Esophagus mucosa (tissue), 1 donor: ENCODE results near the gene ATG7. TPM values are rescaled to one million over a fixed set of nuclear protein-coding genes. Genes with fewer than 3 reads are reported as not detected.
"Not testable (repeated sequence)": the region's sequence is repeated elsewhere in the genome, so short reads cannot be mapped to it uniquely, and the experiment has no call there.

Experiments used
- ATAC-seq: fragments of 200-7000 bp; cut with Tn5 transposase; one replicate; pipeline ENCODE4 v1.9.1; 2020
- total RNA-seq: library from RNA; stranded (reverse); gene quantifications from one replicate; pipeline ENCODE4 v1.2.4, GENCODE V29; 2023
- donor health status: DM: yes; HTN: yes; CAD: no.

ATG7 gene
- total RNA-seq, 1 donor from 2014 or later: 30.0 TPM

- no peak for ATAC-seq
These were observed 204.5 kb downstream of the ATG7 start for GRCh38 chr3:11476735-11477144.

DNA sequence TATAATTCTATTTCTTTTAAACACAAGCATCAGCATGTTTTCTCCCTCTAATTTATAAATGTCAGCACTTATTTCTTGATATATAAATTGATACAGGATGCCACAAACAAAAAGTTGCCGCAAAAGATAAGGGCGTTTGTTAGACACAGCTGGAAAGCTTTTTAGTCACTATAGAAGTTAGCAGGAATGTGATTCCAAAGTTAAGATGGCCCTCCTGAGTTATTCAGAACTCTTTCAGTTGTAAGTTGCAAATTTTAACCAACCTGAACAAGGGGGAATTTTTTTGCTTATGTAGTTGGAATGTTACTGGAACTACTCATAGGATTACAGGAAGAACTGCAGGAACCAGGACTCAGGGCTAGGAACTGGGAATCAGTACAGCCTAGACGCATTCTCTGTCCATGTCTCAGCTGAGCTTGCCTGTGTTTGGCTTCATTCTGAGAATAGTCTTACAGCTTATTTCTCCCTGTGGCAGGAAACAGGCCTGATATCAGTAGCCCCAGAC is 205.3 kb downstream of the ATG7 start:
- peak; percentile 42 for ATAC-seq

DNA sequence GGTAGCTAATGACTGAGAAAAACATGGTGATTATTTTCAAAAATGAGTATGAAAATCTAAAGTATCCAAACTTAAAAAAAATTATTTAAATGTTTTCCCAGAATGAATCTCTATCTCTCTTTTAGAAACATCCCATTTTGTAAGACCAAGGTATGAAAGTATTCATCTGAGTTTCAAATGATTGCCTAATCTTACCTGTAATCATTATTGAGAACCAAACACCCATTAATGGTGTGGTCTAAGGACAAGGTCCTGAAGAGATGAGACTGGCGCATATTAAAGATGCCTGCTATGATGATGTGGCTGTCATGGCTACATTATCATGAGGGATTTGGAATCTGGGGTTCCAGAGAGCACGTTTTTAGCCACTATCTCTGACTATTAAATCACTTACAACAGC is 206.0 kb downstream of the ATG7 start:
- ATAC-seq: no peak

DNA sequence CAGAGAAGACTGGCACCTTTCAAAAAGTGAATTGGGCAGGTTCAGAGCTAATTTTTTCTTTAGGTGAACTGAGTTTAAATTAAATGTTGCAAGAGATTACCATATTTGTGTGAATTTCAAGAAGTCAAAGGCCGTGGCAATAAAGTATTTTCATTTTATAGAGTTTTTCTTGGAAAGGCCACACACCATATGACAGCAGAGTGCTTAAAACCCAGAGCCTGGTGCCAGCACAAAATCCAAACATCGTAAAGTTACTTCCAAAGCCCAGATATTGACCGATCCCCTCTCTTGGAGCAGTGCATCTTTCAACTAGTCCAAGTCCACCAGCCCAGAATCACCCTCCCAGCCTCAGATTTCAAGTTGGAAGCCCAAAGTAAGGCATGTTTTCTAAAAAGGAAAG is 207.0 kb downstream of the ATG7 start:
- no peak for ATAC-seq

- ATAC-seq: no peak
These were observed 208.6 kb downstream of the ATG7 start for GRCh38 chr3:11480663-11481298.

DNA sequence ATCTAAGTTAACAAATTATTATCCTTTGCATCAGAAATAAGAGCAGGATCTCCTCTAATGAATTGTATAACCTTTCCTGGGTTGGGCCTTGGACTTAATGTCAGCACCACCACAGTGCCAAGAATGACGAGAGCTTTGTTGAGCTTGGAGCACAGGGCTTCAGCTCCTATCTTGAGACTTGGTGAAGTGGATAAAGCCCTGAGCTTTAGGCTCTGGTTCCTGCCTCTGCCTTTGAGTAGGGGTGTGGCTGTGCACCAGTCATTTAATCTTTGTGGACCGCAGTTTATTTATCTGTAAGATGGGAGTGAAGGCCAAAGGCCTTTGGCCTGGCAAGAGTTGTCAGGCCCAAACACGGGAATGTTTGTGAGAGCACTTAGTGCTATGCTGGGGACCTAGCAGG is 209.4 kb downstream of the ATG7 start:
- ATAC-seq: no peak

- ATAC-seq: no peak
These were observed 209.8 kb downstream of the ATG7 start for GRCh38 chr3:11482021-11482420.

- ATAC-seq: not testable (repeated sequence)
These were observed 216.2 kb downstream of the ATG7 start for GRCh38 chr3:11488356-11488755.

- no peak for ATAC-seq
These were observed 222.1 kb downstream of the ATG7 start for GRCh38 chr3:11494131-11494916.

GRCh38 chr3:11495948-11496557 is 223.9 kb downstream of the ATG7 start:
- ATAC-seq: peak; percentile 58

GRCh38 chr3:11498177-11498576 is 226.0 kb downstream of the ATG7 start:
- ATAC-seq: no peak

DNA sequence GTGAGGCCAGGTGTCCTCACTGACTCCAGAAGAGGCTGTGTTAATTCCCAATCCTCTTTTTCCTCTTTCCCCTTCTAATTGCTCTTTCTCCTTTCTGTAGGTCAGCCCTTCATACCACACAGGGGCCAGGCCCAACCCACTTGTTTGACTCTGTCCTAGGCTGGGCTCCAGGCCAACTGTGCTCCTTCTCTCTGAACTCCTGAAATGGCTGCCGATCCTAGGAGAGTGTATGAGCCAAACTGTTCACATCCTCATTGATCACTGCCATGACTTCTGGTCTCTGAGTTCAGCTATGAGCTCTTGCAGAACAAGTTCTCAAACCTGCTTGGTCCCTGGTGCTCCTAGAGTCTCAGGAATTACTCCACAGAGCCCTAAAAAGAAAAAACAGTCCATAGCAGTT is 226.4 kb downstream of the ATG7 start:
- ATAC-seq: peak; percentile 89

GRCh38 chr3:11499144-11499543 is 226.9 kb downstream of the ATG7 start:
- ATAC-seq: peak; percentile 28

- not testable (repeated sequence) for ATAC-seq
These were observed 230.2 kb downstream of the ATG7 start for GRCh38 chr3:11502413-11502812.

GRCh38 chr3:11507719-11508118 is 235.5 kb downstream of the ATG7 start:
- ATAC-seq: no peak

DNA sequence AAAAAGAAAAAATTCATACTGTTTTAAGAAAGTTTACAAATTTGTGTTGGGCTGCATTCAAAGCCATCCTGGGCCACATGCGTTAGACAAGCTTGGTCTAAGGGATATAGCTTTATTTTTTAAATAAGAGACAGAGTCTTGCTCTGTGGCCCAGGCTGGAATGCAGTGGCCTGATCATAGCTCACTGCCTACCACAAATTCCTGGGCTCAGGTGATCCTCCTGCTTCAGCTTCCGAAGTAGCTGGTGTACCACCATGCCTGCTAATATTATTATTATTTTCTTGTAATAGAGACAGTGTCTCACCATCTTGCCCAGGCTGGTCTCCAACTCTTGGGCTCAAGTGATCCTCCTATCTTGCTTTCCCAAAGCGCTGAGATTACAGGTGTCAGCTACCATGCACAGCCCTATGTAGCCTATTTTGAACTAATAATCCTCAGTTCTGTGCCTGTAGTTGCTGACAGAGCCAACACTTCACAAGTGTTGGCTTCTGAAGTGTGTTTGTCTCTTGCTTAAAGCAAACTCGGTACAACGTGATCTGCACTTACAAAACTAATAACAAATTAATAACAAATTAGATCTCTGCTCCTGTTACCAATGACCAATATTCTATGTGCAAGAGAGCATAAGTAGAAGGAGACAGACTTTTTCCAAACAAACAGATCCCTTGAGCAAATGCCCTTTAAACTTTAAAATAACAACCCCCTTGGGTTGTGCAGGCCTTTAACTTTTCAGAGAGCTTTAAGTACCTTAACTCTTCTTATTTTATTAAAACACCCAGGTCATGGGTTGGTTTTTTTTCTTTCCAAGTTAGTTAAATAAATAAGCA is 236.4 kb downstream of the ATG7 start:
- ATAC-seq: no peak

DNA sequence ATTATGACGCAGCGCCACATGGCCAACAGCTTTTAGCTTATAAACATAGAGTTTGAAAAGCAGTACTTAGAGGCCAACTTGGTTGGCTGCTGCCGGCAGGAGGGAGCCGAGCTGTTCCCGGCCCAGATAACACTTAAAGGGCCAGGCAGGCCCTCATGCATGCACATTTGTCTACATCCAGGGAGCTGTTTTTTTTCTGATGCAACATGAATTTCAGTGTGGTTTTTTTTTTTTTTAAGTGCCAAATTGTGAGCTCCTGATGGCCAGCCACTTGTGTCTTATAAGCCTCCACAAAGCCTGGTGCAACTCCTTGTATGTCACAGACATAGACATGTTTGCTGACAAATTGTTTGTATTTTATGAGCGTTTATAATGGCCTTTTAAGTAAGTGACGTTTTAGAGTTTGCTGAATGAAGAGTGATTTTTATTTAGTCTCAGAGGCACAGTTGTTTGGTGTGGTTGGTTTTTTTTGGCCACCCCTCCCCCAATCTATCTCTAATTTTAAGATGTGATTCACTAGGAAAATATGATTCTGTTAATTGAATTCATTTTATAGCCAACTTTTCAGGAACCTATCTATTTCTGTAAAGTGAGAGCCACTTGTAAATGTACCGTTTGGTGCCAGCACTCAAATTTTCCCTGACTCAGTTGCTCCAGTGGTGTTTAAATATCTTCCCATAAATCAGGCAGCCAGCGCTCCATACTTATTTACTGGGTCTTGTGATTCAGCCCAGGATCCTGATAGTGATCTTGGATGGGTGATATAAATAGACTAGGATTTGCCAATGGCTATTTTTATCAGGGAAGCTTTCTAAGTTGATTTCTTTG is 237.2 kb downstream of the ATG7 start:
- ATAC-seq: no peak

DNA sequence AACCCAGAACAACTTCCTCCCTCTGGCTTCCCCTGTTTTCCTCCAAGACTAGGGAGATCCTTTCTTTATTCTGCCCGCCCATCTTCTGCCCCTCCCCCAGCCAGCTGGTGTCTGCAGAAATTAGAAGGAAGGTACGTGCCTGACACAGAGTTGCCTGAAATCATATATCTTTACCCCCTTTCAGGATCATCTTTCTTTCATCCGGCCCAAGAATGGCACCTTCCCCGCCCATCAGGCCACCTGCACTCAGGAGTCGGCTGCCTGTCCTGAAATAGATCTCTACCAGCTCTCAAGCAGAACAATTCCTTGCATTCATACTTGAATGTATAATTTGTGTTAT is 237.8 kb downstream of the ATG7 start:
- ATAC-seq: no peak

DNA sequence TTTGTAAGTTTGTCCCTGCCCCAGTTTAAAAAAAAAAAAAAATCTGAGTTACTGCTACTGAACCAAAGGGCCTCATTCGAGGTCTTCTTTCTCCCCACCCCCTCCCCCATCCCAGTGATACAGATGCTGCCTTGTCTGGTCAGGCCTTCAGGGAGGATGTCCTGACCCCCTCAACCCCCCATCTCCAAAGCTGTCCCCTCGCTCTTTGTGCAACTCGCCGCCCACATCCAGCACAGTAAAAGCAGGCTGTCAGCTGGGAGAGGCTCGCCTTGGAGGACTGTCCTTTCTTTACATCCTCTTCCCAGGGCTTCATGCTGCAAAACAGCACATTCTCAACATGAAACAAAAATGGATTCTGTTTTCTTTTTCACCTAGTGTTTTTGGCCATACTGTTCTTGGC is 238.2 kb downstream of the ATG7 start:
- no peak for ATAC-seq

- ATAC-seq: not testable (repeated sequence)
These were observed 239.4 kb downstream of the ATG7 start for GRCh38 chr3:11511606-11512005.

- not testable (repeated sequence) for ATAC-seq
These were observed 241.1 kb downstream of the ATG7 start for GRCh38 chr3:11513125-11513816.
